Prostate gland (tissue), 2 donors: ENCODE measurements around the gene CREBL2. TPM values are rescaled to one million over a fixed set of nuclear protein-coding genes. Genes with fewer than 3 reads are reported as not detected.
"Not testable (repeated sequence)": the region's sequence is repeated elsewhere in the genome, so short reads cannot be mapped to it uniquely, and the experiment has no call there.

Experiments
- DNase-seq: peaks from one replicate; pipeline ENCODE4 v3.0.0-alpha.2; 2019; ENCODE audit warnings: low spot score
- H3K27ac ChIP-seq, 2 donors: fragments of 200-600 bp; sonication (generic); 2 replicates each; pipeline ENCODE4 v1.5.1; 2017 to 2019
- H3K27me3 ChIP-seq: fragments of 200-600 bp; sonication (generic); replicated peaks from 2 replicates; pipeline ENCODE4 v1.5.1; 2019; ENCODE audit not compliant: insufficient read depth
- H3K36me3 ChIP-seq, 2 donors: fragments of 200-600 bp; sonication (generic); 1 replicate in 1 of 2; 2 replicates in 1 of 2; pipeline versions ENCODE4 v1.5.1 to v1.8.1; 2017 to 2019
- H3K4me1 ChIP-seq: fragments of 200-600 bp; sonication (generic); replicated peaks from 2 replicates; pipeline ENCODE4 v1.5.1; 2019
- H3K4me3 ChIP-seq, 2 donors: fragments of 200-600 bp; sonication (generic); 2 replicates each; pipeline ENCODE4 v1.5.1; 2017 to 2019
- H3K9me3 ChIP-seq: fragments of 200-600 bp; sonication (generic); 2 replicates; pipeline ENCODE4 v1.5.1; 2017
- CTCF ChIP-seq, 4 experiments: fragments of 200-600 bp in 2 of 4; fragments of 450-650 bp in 2 of 4; sonication (generic) in 2 of 4; IDR thresholded peaks; 1 replicate in 3 of 4; 2 replicates in 1 of 4; pipeline ENCODE4 v1.5.1; 2016 to 2019; ENCODE audit warnings: antibody characterized with exemption in 4 of 4, mild to moderate bottlenecking in 2 of 4, moderate library complexity in 2 of 4
- POLR2A ChIP-seq: fragments of 450-650 bp; IDR thresholded peaks from one replicate; pipeline ENCODE4 v1.6.1; 2016; ENCODE audit warnings: antibody characterized with exemption, mild to moderate bottlenecking
- POLR2AphosphoS5 ChIP-seq: sonication (generic); formaldehyde crosslinking; IDR thresholded peaks from one replicate; pipeline ENCODE4 v1.6.1; 2017; ENCODE audit warnings: antibody characterized with exemption
- WGBS: methylation state at CpG from one replicate; pipeline ENCODE4 v1.1.5; 2018; 5-methylcytosine and 5-hydroxymethylcytosine counted together
- intact Hi-C: fragments of 100-400 bp; cut with DNase I; formaldehyde crosslinking; loops from one replicate; pipeline ENCODE4 v1.14.2; 2022
- total RNA-seq, 2 donors: library from RNA; depleted of rRNA; stranded (reverse); fragments of >200 nt; gene quantifications; one replicate each; pipeline ENCODE4 v1.1.0, GENCODE V29; 2016

The CREBL2 gene
- total RNA-seq, 2 donors from 2014 or later = 48.1 to 59.8 TPM

- peaks cover 9% of the 10 kb centered on the region for H3K4me1 ChIP-seq
- H3K9me3 ChIP-seq = no peaks in the 10 kb centered on the region
- intact Hi-C loops = no loop called here
- peak overlapping the region; percentile 5 to 53 for H3K27ac ChIP-seq
- H3K4me3 ChIP-seq = no peak overlapping the region
- WGBS = 47% methylated on average over 6 of the region's 6 CpGs
- no peaks in the 10 kb centered on the region for H3K36me3 ChIP-seq
- TF ChIP-seq POLR2A = no peak
- peak; percentile 72 for TF ChIP-seq POLR2AphosphoS5
- no peaks in the 10 kb centered on the region for H3K27me3 ChIP-seq
- DNase-seq = no peak
Measured at GRCh38 chr12:12582895-12583303, 28.8 kb upstream of the CREBL2 start.

GRCh38 chr12:12583510-12584178 lies 28.0 kb upstream of the CREBL2 start:
- intact Hi-C loops = no loop called here
- DNase-seq = no peak
- Histone ChIP-seq H3K4me1 (peaks cover 11% of the 10 kb centered on the region), H3K9me3 (no peaks in the 10 kb centered on the region), H3K4me3 (no peak overlapping the region), H3K36me3 (no peaks in the 10 kb centered on the region), H3K27me3 (no peaks in the 10 kb centered on the region), H3K27ac (peak overlapping the region; percentile 5 to 53)
- TF ChIP-seq POLR2AphosphoS5 (no peak), CTCF (IDR thresholded peaks at IDR 0.05) (no peak), POLR2A (no peak)
- 80% methylated on average over 5 of the region's 5 CpGs for WGBS

- DNase-seq = no peak
- Histone ChIP-seq H3K4me1 (peaks cover 11% of the 10 kb centered on the region), H3K36me3 (no peaks in the 10 kb centered on the region), H3K9me3 (no peaks in the 10 kb centered on the region), H3K27ac (peak overlapping the region; percentile 74 to 80), H3K27me3 (no peaks in the 10 kb centered on the region), H3K4me3 (no peak overlapping the region)
- TF ChIP-seq POLR2AphosphoS5 (peak; percentile 23), CTCF (IDR thresholded peaks at IDR 0.05) (no peak)
- WGBS = 93% methylated on average over 2 of the region's 2 CpGs
- intact Hi-C loops = no loop called here
Measured at GRCh38 chr12:12585115-12585863, 26.4 kb upstream of the CREBL2 start.

- Histone ChIP-seq H3K4me3 (no peak overlapping the region), H3K27me3 (no peaks in the 10 kb centered on the region), H3K4me1 (peaks cover 11% of the 10 kb centered on the region), H3K9me3 (no peaks in the 10 kb centered on the region), H3K27ac (peak overlapping the region; percentile 74 to 80), H3K36me3 (no peaks in the 10 kb centered on the region)
- peak; percentile 69 for DNase-seq
- no peak for TF ChIP-seq POLR2A
- TF ChIP-seq CTCF (IDR thresholded peaks at IDR 0.05) = no peak
- TF ChIP-seq POLR2AphosphoS5 = peak; percentile 44
- WGBS = 39% methylated on average over 8 of the region's 8 CpGs
- intact Hi-C loops = no loop called here
Measured at GRCh38 chr12:12586879-12587675, 24.6 kb upstream of the CREBL2 start.

- no peaks in the 10 kb centered on the region for H3K27me3 ChIP-seq
- H3K4me3 ChIP-seq = no peak overlapping the region
- H3K9me3 ChIP-seq = no peaks in the 10 kb centered on the region
- no peak for DNase-seq
- no peak for TF ChIP-seq POLR2AphosphoS5
- no peak for TF ChIP-seq CTCF (IDR thresholded peaks at IDR 0.05)
- TF ChIP-seq POLR2A = no peak
- WGBS = 91% methylated on average over 1 of the region's 1 CpG
- no peaks in the 10 kb centered on the region for H3K36me3 ChIP-seq
- H3K4me1 ChIP-seq = peaks cover 11% of the 10 kb centered on the region
- H3K27ac ChIP-seq = peak overlapping the region; percentile 74 to 80
- intact Hi-C loops = no loop called here
Measured at GRCh38 chr12:12587878-12588277, 23.8 kb upstream of the CREBL2 start.

- intact Hi-C loops, H3K27me3 ChIP-seq, H3K4me3 ChIP-seq, H3K36me3 ChIP-seq, DNase-seq, H3K9me3 ChIP-seq: not testable (repeated sequence)
- WGBS = 80% methylated on average over 3 of the region's 3 CpGs
- Histone ChIP-seq H3K4me1 (peaks cover 11% of the 10 kb centered on the region), H3K27ac (peak overlapping the region; percentile 74 to 80)
Measured at GRCh38 chr12:12588436-12588835, 23.2 kb upstream of the CREBL2 start.
